HG02973 (cell line): ENCODE data around the gene USF1.
A peak's percentile ranks its signal among the peaks of the same experiment; 100 is the strongest.
"Not testable (repeated sequence)": the region's sequence is repeated elsewhere in the genome, so short reads cannot be mapped to it uniquely, and the experiment has no call there.

ENCODE experiments used
- ATAC-seq: cut with Tn5 transposase; IDR thresholded peaks from one replicate; pipeline ENCODE4 v1.9.1; 2021; ENCODE audit warnings: moderate library complexity; ENCODE audit not compliant: unreplicated experiment

Gene USF1

GRCh38 chr1:161048949-161049722, 3.4 kb upstream of the USF1 start:
- ATAC-seq = no peak

- no peak for ATAC-seq
These were observed 2.0 kb upstream of the USF1 start for GRCh38 chr1:161047436-161048420.

- ATAC-seq = peak; percentile 39
These were observed 940 bp upstream of the USF1 start for GRCh38 chr1:161046605-161047228.

GRCh38 chr1:161044908-161045735, 655 bp downstream of the USF1 start:
- ATAC-seq = peak; percentile 37

- no peak for ATAC-seq
These were observed 1.3 kb downstream of the USF1 start for GRCh38 chr1:161044535-161044907.

- no peak for ATAC-seq
These were observed 6.2 kb downstream of the USF1 start for GRCh38 chr1:161039546-161039945.

GRCh38 chr1:161039154-161039545, 6.6 kb downstream of the USF1 start:
- ATAC-seq = no peak

- peak; percentile 84 for ATAC-seq
These were observed 7.1 kb downstream of the USF1 start, which contains the start of gene TSTD1 for GRCh38 chr1:161038523-161039153. TSTD1 (minus strand) TSS chr1:161038964; CDS start chr1:161038889, 75 bp downstream.

GRCh38 chr1:161037661-161038522, 7.9 kb downstream of the USF1 start:
- no peak for ATAC-seq

- no peak for ATAC-seq
These were observed 12.0 kb downstream of the USF1 start for GRCh38 chr1:161033751-161034150.

- ATAC-seq = no peak
These were observed 13.4 kb downstream of the USF1 start for GRCh38 chr1:161032409-161032808.

GRCh38 chr1:161031874-161032273, 13.9 kb downstream of the USF1 start:
- no peak for ATAC-seq

GRCh38 chr1:161029466-161029865, 16.3 kb downstream of the USF1 start:
- ATAC-seq = not testable (repeated sequence)

GRCh38 chr1:161026954-161027353, 18.8 kb downstream of the USF1 start:
- not testable (repeated sequence) for ATAC-seq

- not testable (repeated sequence) for ATAC-seq
These were observed 23.3 kb downstream of the USF1 start for GRCh38 chr1:161022432-161022831.

GRCh38 chr1:161021970-161022353, 23.8 kb downstream of the USF1 start:
- no peak for ATAC-seq

GRCh38 chr1:161021165-161021969, 24.4 kb downstream of the USF1 start:
- peak; percentile 75 for ATAC-seq

GRCh38 chr1:161020509-161021164, 25.1 kb downstream of the USF1 start, which contains the start of gene F11R:
F11R (minus strand) TSS chr1:161021152; CDS start chr1:161021073, 79 bp downstream.
- peak; percentile 40 for ATAC-seq
